ENCODE measurements around the gene PID1.

PID1 gene

GRCh38 chr2:229257985-229258384 is 13.1 kb downstream of the PID1 start:
- no peak for DNase-seq

- no peak for DNase-seq
These were observed 14.7 kb downstream of the PID1 start for GRCh38 chr2:229256376-229256775.

GRCh38 chr2:229254206-229254605 is 16.9 kb downstream of the PID1 start:
- DNase-seq = no peak

GRCh38 chr2:229252996-229253395 is 18.1 kb downstream of the PID1 start:
- DNase-seq = no peak

- no peak for DNase-seq
These were observed 18.8 kb downstream of the PID1 start for GRCh38 chr2:229252280-229252679.

- DNase-seq = no peak
These were observed 21.6 kb downstream of the PID1 start for GRCh38 chr2:229249536-229249935.

- DNase-seq = no peak
These were observed 24.8 kb downstream of the PID1 start for GRCh38 chr2:229246334-229246733.

- no peak for DNase-seq
These were observed 26.1 kb downstream of the PID1 start for GRCh38 chr2:229244975-229245374.

GRCh38 chr2:229243890-229244560 is 27.1 kb downstream of the PID1 start:
- DNase-seq = no peak

GRCh38 chr2:229240984-229241491 is 30.0 kb downstream of the PID1 start:
- no peak for DNase-seq

- no peak for DNase-seq
These were observed 32.1 kb downstream of the PID1 start for GRCh38 chr2:229239021-229239420.

- DNase-seq = no peak
These were observed 33.8 kb downstream of the PID1 start for GRCh38 chr2:229237270-229237669.

GRCh38 chr2:229235131-229235914 is 35.8 kb downstream of the PID1 start:
- no peak for DNase-seq

- DNase-seq = no peak
These were observed 39.2 kb downstream of the PID1 start for GRCh38 chr2:229231885-229232284.

- DNase-seq = no peak
These were observed 39.7 kb downstream of the PID1 start for GRCh38 chr2:229231328-229231868.

GRCh38 chr2:229230911-229231310 is 40.2 kb downstream of the PID1 start:
- DNase-seq = no peak

- no peak for DNase-seq
These were observed 40.8 kb downstream of the PID1 start for GRCh38 chr2:229230256-229230655.

- DNase-seq = no peak
These were observed 44.7 kb downstream of the PID1 start for GRCh38 chr2:229226382-229226781.

GRCh38 chr2:229223107-229223506 is 48.0 kb downstream of the PID1 start:
- DNase-seq = no peak

- DNase-seq = no peak
These were observed 49.4 kb downstream of the PID1 start for GRCh38 chr2:229221641-229222040.

GRCh38 chr2:229220254-229220653 is 50.8 kb downstream of the PID1 start:
- no peak for DNase-seq

GRCh38 chr2:229218329-229218921 is 52.7 kb downstream of the PID1 start:
- DNase-seq = no peak

- DNase-seq = no peak
These were observed 58.8 kb downstream of the PID1 start for GRCh38 chr2:229212241-229212640.

- no peak for DNase-seq
These were observed 60.4 kb downstream of the PID1 start for GRCh38 chr2:229210641-229211040.
